IPS-NIHi7 (cell line): ENCODE results near the gene PTDSS2.
"Not testable (repeated sequence)": the region's sequence is repeated elsewhere in the genome, so short reads cannot be mapped to it uniquely, and the experiment has no call there.

Experiments used
- DNase-seq: peaks from one replicate; pipeline ENCODE4 v3.0.0; 2012; ENCODE audit warnings: mixed read lengths; ENCODE audit errors: extremely low spot score

Gene PTDSS2

DNA sequence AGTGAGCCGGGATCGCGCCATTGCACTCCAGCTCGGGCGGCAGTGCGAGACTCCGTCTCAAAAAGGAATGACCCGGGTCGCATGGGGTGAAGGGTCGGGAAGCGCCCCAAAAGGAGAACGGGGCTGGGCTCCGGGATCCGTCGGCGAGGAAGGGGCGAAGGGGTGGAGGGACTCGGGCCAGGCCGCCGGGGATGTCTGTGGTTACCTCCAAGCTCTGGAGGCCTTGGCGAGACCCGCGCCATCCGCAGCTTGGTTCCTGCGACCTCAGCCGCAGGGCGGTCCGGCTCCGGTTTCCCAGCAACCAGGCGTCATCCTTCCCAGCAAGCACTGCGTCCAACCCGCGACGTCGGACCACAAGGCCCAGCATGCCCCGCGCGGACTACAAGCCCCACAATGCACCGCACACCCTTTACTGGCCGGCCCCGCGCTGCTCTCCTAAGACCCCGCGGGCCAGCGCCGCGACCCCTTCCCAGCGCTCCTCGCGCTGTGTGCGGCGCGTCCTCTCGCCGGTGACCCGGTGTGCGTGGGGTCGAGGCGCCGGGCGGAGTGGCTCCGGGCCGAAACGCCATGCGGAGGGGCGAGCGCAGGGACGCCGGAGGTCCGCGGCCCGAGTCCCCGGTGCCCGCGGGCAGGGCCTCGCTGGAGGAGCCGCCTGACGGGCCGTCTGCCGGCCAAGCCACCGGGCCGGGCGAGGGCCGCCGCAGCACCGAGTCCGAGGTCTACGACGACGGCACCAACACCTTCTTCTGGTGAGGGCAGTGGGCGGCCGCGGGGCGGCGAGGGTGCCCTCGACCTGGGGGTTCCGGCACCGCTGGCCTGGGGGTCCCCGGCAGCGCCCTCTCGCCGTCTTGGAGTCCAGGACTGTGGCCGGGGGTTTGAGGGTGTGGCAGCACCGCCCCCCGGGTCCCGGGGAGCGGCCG, at the start of gene PTDSS2:
TSS of gene PTDSS2 (plus strand) at position 391 of the 920 bp plus-strand sequence. CDS start at position 568, 177 bp downstream.
- peak; percentile 96 for DNase-seq

GRCh38 chr11:401196-401595, 48.9 kb upstream of the PTDSS2 start:
- DNase-seq: not testable (repeated sequence)

DNA sequence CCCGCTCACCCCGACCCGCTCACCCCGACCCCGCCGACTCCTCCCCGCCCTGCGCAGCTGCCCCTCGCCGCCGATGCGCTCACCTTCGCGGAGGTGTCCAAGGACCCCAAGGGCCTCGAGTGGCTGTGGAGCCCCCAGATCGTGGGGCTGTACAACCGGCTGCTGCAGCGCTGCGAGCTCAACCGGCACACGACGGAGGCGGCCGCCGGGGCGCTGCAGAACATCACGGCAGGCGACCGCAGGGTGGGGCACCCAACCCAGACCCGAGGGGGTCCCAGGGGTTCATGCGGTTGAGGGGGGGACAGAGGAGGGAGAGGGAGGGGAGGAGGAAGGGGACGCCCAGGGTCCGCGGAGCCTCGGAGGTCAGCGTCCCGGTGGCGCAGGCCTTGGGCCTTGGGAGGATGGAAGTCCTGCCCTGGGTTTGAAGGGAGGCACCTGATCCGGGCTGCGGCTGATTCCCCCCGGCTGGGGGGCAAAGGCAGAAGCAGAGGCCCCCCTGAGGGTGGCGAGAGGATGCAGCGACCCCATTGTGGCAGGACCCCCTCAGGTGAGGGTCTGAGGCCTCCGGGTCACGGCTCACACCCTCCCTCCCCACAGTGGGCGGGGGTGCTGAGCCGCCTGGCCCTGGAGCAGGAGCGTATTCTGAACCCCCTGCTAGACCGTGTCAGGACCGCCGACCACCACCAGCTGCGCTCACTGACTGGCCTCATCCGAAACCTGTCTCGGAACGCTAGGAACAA, 46.9 kb upstream of the PTDSS2 start:
- no peak for DNase-seq

GRCh38 chr11:403761-404431, 46.2 kb upstream of the PTDSS2 start:
- no peak for DNase-seq

DNA sequence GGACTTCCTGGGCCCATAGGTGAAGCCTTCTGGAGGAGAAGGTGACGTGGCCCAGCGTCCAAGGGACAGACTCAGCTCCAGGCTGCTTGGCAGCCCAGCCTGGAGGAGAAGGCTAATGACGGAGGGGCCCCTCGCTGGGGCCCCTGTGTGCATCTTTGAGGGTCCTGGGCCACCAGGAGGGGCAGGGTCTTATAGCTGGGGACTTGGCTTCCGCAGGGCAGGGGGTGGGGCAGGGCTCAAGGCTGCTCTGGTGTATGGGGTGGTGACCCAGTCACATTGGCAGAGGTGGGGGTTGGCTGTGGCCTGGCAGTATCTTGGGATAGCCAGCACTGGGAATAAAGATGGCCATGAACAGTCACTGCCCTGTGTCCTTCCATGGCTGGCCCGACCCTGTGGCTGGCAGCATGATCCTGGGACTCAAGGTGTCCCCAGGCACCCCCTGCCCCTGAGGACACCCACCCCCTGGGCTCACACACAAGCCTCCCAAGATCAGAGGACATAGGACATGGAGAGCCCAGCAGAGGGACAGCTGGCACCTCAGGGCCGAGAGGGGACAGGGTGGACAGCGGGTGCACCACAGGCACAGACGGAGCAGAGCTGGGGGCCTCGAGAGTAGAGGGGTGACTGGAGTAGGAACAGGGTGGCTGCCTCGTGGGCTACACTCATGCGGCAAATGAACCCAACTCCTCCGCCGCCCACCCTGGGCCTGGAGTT, 45.4 kb upstream of the PTDSS2 start:
- DNase-seq: no peak

- DNase-seq: no peak
Measured at GRCh38 chr11:405323-405953, 44.6 kb upstream of the PTDSS2 start.

- DNase-seq: no peak
Measured at GRCh38 chr11:405954-406795, 43.9 kb upstream of the PTDSS2 start.

- peak; percentile 93 for DNase-seq
Measured at GRCh38 chr11:406796-407650, 43.1 kb upstream of the PTDSS2 start.

DNA sequence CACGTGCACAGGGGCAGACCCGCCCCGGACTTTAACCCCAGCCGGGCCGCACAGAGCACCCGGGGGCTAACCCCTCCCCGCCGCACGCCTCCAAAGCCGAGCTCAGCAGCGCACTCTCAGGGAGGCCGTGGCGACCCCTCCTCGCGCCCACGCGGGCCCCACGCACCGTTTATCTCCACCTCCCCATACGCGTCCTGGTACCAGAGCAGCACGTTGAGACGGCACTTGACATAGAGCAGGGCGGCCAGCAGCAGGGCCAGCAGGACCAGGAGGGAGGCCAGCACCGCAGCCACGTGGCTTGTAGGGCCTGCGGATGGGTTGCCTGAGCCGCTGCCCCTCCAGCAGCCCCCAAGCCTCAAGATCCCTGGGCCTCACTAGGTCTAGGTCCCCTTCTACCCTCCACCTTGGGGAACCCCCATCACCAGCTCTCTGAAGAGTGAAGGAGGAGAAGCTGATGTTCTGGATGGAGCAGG, 42.4 kb upstream of the PTDSS2 start:
- DNase-seq: no peak

DNA sequence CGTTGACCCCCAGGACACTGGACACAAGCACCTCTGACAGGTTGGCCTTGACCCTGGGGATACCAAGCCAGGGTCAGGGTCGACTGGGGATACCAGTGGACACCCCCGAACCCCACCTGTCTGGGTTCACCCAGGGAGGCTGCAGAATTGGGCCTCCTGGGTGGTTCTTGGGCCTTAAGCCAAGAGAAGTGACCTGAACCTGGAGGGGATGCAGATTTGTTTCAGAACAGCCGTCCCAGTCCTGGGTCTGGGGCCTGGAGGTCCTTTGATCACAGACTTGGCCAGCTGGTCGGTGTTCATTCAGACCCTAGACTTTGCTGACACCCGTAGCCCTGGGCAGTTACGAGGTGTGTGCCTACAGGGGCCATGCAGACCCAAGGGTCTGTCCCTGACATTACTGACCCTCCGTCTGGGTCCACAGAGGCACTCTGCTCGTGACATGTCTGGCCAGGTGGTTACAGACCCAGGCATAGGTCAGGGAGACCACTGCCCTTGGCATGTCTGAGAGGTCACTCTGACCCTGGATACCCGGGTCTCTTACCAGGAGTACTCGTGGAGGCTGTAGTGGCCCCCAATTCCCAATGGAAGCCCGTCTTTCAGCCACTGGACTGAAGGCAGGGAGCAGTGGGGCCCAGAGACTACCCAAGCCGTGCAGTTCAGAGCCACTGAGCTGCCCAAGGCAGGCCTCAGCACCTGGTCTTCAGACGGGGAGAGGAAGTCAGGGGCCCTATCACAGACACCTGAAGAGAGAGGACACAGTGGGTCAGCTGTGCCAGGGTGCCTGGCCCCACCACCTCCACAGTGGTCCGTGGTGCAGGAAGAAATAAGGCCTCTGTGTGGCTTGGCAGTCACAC, 41.7 kb upstream of the PTDSS2 start:
- no peak for DNase-seq

DNA sequence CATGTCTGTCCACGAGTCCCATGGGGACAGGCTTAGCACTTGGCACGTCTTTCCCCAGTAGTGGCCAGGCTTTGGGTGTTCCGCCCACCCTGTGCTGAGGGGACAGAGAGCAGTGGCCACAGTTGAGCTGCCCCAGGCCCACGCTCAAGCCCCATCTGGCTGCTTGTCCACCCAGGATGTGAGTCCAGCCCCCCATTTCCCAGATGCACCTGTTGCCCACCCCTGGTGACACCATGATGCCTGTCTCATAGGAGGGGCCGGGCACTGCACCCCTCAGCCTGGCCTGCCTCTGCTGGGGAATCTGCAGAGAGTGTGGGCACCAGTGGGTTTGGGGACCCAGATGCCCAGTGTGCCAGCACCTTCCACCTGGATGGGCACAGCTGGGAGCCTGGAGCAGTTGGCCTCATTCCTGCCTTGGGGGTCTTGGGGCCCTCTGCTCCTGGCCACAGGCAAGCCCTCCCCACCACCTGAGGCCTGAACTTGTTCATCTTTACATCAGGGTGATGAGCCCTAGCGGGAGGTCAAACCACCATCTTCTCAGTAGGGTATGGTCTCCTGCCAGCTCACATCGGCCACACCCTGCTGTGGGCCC, 41.0 kb upstream of the PTDSS2 start:
- DNase-seq: no peak

GRCh38 chr11:409600-410483, 40.2 kb upstream of the PTDSS2 start:
- DNase-seq: no peak

DNA sequence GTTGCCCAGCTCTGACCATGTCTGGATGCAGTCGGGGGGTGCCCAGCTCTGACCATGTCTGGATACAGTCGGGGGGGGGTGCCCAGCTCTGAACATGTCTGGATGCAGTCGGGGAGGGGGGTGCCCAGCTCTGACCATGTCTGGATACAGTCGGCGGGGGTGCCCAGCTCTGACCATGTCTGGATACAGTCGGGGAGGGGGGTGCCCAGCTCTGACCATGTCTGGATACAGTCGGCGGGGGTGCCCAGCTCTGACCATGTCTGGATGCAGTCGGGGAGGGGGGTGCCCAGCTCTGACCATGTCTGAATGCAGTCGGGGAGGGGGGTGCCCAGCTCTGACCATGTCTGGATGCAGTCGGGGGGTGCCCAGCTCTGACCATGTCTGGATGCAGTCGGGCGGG, 39.4 kb upstream of the PTDSS2 start:
- DNase-seq: not testable (repeated sequence)

GRCh38 chr11:411520-411919, 38.6 kb upstream of the PTDSS2 start:
- DNase-seq: not testable (repeated sequence)

DNA sequence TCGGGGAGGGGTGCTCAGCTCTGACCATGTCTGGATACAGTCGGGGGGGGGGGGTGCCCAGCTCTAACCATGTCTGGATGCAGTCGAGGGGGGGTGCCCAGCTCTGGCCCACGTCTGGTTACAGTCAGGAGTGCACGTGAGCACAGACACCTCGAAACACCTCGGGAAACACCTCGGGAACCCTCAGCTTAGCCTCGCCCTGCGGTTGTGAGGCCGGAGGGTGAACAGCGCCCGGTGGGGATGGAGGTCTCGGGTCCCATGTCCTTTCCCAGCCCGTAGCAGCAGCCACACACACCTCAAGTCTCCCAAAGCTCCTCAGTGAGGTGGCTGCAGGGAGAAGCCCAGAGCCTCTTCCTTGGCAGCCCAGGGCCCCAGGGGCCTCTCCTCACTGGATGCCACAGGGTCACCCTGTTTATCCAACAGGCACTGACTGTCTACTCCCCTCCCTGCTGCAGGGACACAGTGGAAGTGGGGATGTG, 37.4 kb upstream of the PTDSS2 start:
- DNase-seq: no peak
